ENCODE data around the gene LINS1.
A peak's percentile ranks its signal among the peaks of the same experiment; 100 is the strongest.

GRCh38 chr15:100627789-100628395 is 25.9 kb upstream of the LINS1 start:
- TF ChIP-seq, protein P1, sequence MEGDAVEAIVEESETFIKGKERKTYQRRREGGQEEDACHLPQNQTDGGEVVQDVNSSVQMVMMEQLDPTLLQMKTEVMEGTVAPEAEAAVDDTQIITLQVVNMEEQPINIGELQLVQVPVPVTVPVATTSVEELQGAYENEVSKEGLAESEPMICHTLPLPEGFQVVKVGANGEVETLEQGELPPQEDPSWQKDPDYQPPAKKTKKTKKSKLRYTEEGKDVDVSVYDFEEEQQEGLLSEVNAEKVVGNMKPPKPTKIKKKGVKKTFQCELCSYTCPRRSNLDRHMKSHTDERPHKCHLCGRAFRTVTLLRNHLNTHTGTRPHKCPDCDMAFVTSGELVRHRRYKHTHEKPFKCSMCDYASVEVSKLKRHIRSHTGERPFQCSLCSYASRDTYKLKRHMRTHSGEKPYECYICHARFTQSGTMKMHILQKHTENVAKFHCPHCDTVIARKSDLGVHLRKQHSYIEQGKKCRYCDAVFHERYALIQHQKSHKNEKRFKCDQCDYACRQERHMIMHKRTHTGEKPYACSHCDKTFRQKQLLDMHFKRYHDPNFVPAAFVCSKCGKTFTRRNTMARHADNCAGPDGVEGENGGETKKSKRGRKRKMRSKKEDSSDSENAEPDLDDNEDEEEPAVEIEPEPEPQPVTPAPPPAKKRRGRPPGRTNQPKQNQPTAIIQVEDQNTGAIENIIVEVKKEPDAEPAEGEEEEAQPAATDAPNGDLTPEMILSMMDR (IDR thresholded peaks at IDR 0.05; ENCODE audit: insufficient read depth, low read length, poor library complexity, severe bottlenecking) = peak; percentile 36
- TF ChIP-seq EZH2phosphoT487 (conservative IDR thresholded peaks at IDR 0.05; ENCODE audit: low read length) = no peak

All from SU-DHL-6 (cell line).